HG03432 (cell line): Measurements from ENCODE around the gene HOXA1.

Experiments
- ATAC-seq: cut with Tn5 transposase; IDR thresholded peaks from one replicate; pipeline ENCODE4 v1.9.1; 2021; ENCODE audit warnings: mild to moderate bottlenecking, moderate library complexity; ENCODE audit not compliant: unreplicated experiment

HOXA1 gene

DNA sequence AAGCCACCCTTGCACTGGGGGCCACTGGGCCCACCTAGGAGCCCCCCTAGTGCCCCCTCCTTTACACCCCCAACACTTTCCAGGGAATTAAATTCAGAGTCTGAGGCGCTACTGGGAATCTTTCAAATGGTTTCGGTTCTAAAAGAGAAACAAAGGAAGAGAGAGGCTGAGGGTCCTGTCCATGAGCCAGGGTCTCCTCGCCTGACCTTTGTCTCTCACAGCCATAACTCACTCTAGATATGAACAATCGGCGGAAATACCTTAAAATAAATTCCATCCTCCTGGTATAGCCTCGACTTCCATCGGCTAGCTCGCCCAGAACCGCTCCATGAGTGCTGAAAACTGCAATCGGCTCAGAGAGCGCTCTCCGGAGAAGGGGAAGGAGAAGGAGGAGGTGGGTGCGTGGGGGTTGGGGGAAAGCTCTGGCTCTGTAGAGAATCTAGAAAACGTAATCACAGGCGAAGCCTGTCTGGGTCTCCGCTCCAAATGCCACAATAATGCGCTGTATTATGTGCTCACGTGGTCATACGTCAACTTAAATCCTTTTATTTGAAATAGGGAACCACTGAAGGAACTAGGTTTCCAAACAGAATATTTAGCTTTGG lies 22.2 kb upstream of the HOXA1 start:
- no peak for ATAC-seq

- no peak for ATAC-seq
These were observed 21.4 kb upstream of the HOXA1 start for GRCh38 chr7:27116962-27117886.

DNA sequence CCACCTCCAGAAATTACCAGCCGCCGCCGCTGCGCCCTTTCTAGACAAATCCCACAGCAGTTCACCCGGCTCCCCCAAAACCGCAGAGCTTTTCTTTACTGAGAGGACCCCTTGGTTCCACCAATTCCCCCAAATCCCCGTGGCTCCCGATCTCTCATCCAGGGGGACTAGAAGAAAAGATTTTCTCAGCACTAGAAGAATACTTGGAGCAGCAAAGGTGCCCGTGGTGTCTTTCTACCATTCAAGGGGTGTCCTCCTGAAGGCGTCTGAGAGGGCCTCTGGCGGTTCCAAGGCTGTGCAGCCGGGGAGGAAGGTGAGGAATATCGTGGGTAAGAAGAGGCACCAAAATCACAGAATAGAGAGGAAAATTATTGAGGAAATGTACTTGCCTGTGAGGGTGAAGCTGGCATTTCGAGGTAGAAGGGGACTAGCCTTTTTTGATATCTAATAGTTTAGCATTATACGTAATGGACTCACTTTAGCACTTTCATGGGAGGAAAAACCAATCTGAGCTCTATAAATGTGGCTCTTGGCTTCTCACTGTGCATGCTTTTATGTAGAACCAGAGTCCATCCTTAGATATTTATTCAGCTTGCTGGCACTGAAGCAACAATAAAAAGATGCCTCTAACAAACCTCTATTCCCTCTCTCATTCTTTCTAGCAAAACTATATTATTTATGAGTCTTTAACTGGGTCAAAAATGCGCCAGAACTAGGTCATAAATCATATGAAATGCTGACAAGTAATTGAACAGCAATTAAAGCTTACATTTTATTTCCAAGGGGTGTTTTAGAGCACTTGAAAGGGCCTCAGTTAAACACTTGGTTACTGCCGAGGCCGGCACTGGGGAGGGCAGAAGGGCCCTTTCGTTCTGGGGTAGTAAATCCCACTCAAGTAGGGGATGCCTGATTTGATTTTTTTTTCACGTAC lies 20.5 kb upstream of the HOXA1 start:
- ATAC-seq = no peak

DNA sequence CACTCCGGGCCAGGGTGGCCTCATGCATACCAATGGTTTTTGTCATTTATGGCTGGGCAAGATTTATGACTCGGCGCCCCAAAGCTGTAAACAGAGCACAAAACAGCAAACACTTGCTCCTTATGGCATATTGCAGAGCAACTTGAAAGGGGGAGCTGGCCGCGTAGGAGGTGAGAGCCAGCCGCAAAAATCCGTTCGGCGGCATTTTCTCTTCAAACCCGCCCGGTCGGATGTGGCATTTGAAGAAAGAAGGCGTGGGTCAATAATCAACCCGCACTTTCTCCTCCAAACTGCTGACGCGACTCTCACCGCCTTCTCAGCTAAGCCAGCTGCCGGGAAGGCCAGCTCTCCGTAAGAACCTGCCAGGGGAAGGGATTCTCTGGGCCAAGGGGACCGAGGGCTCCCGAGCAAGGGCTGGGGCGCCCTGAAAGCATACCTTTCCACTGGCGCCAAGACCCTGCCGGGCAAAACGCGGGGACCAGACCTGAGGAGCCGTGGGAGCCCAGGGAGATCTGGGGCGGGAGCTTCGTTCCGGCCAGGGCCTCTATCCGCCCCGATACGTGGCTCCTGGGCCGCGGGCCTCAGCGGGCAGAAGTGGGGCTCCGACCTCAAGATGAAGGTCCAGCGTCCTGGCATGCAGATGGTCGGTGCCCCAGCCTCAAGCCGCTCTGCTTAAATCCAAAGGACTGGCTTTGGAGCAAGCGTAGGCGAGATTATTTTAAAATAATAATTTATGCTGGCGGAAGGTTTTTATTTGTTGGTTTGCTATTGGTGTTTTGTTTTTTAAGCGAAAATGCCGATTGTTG lies 19.6 kb upstream of the HOXA1 start:
- ATAC-seq = no peak

- no peak for ATAC-seq
These were observed 19.1 kb upstream of the HOXA1 start for GRCh38 chr7:27114881-27115220.

DNA sequence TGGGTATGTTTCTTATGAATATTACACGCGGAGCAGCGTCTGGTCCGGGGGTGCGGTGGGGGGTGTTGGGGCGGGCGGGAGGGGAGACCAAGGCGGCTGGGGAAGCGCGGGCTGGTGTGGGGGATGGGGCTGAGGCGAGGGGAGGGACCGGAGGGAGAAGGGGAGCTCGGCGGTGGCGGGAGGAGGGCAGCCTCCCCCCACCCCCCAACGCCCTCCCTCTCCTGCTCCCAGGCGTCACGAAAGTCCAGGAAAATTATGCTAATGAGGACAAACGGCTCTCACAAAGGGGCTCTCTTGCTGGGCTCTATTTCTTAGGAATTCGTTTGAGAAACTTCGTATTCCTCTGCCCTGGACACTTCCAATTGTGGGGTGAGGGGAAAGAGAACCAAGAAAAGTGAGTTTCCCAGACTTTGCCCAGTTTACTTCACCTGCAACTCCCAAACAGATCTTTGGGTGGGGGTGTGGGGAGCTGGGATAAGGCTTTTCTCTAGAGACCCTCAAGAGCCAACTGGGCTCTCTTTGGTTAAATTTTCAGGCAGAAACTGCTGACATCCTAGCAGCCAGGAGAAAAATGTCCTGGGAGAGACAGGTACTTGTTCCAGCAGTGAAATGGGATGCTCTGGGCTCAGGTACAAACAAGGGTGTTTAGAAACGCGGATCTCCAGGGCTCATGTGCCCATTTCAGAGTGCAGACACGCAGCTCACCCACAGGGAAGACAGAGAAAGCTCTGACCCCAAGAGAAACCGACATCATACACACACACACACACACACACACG lies 18.4 kb upstream of the HOXA1 start:
- no peak for ATAC-seq

DNA sequence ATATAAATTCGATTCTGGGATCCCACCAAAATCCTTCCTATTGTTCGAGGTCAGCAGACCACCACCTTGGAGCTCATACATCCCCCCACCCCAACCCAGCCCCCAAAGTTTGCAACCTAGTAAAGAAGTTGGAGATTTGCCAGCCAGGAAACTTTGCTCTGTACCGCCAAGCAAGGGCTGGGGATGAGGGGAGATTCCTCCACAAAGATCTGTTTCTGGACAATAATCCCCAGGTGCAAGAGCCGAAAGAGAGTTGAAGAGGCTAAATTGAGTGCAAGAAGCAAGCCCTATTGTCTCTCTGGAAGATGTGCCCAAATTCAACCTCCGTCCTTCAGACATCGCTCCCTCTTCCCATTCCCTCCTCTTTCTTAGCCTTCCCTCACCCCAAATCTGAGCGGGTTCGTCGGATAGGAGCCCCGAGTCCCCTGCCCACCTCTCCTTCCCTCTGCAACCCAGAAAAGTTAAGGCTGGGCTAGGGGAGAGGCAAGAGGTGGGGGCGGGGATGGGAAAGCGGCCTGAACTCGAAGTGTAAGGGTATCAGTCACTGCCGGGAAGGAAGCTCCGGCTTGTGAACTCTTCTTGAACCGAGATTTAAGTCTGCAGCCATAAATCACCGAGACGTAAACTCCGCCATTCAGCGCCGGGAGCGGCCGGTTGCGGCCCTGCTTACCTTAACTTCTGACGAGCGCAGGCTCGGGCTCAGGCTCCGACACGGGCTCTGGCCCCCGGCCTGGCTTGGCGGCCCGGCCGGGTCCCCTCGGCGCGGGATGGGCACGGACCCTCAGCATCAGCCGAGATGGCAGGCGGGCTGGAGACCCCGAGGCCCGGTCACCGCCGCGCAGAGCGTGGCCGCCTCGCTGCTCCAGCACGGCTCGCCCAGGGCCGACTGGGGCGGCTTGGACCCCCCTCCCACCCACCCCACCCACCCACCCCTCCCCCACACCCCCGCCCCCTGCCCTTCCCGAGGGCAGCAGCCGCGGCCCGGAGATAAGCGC lies 17.5 kb upstream of the HOXA1 start:
- ATAC-seq = no peak

DNA sequence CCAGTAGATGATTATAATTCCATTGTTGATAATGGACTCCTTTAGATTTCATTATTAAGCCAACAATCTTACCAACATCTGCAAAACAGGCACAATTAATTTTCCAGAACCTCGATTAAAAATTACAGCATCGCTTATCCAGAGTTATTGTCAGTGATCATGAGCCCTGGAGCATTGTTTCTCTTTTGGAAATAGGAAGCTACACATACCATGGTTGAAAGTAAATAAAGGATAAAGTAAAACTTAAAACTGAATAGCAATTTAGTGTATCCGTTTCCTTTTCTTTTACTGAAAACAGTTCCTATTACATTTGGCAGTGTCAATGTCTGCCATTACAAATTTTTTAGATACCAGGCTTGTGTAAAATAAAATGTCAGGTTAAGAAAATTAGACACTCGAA lies 16.6 kb upstream of the HOXA1 start:
- ATAC-seq = no peak

- no peak for ATAC-seq
These were observed 16.0 kb upstream of the HOXA1 start for GRCh38 chr7:27111751-27112277.

DNA sequence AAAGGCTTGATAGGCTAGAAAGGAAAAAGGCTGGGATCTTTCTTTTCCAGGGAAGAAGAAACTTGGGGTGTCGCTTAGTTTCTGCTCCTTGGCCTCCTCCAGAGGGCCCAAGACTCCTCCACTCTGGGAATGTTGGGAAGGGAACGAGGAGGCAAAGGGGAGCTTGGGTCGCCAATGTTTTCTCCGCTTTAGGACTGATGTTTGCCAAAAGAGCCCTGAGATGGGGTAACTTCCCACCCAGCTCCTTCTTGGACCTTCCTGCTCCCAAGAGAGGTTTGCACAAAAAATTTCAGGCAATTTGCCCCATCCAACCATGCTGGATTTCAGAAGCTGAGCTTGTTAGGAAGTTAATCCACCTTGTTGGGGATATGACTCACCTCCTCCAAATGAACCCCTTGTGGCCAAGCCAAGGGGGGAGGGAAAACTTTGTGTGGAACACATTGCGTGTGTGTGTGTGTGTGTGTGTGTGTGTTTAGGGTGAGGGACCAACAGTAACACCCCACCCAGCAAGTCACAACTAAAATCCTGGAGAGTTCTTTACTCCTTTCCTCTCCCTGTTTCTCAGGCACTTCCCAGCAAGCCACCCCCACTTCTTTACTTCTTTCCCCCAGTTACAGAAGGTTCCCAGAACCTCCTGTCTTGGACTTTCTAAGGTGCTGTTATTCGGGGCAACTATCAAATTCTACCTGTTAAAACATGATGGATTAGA lies 15.4 kb upstream of the HOXA1 start:
- no peak for ATAC-seq

DNA sequence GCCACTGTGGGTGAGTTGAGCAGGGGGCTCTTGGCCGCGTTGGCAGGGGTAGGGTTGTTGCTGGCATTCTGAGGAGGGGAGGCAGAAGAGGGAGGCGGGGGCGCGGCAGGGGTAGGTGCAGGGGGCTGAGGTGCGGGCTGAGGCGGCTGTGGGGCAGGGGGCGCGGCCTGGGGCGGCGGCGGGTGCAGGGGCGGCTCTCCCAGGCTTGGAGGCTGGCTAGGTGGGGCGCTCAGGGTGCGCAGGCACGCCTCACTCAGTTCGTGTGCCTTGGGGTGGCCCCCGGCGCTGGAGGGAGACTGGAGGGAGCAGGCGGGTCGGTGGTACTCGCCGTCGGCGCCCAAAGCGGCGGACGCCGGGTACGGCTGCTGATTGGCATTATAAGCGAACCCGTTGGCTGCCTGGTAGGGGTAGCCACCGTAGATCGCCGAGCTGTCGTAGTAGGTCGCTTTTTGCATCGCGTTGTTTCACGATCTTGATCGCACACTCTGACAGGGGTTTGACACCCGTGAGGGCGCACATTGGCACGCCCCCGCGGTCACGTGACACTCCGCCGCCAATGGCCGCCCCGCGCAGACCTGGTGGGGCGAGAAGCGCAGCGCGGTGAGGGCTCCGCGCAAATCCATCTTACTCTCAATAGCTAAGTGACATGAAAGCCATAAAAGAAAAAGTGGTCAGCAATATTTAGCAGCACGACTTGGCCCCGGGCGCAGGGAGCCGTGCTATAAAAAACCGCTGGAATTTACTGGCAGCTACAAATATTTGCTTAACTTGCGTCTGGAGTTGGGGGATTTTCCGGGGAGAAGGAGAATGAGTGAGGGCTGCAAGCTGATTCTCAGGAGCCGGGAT lies 14.6 kb upstream of the HOXA1 start:
- ATAC-seq = no peak

GRCh38 chr7:27109466-27110185 lies 13.8 kb upstream of the HOXA1 start:
- ATAC-seq = no peak

DNA sequence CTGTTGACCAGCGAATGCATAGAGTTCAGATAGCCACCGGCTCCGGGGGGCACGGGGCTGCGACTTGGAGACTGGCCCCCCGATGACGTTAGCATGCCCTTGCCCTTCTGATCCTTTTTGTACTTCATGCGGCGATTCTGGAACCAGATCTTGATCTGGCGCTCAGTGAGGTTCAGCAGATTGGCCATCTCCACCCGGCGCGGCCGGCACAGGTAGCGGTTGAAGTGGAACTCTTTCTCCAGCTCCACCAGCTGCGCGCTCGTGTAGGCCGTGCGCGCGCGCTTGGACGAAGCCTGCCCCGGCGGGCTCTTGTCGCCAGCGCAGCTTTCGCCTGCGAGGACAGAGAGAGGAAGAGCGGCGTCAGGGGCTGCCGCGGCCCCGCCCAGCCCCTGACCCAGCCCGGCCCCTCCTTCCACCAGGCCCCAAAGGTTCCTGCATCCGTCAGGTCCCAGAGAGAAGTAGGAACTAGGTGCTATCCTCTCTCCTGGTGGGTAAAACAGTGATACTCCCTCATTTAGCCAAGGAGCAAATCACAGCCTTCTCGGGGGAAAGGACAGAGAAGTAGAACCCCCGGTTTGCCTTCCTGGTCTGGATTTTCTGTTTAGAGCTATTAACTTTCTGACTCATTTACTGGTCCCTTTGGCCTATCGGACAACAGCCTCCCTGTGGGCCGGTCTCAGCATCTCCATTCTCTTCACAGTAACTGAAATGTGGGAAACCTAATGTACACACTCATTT lies 12.8 kb upstream of the HOXA1 start:
- ATAC-seq = no peak

- no peak for ATAC-seq
These were observed 11.9 kb upstream of the HOXA1 start for GRCh38 chr7:27107391-27108381.
